PFSK-1 (cell line): ENCODE results near the gene SPG7.

ENCODE experiments used
- FOXP2 ChIP-seq: optimal IDR thresholded peaks from 2 replicates; pipeline ENCODE3; 2011; ENCODE audit warnings: borderline replicate concordance, control low read depth, inconsistent platforms; ENCODE audit not compliant: insufficient read depth; ENCODE audit errors: extremely low read length, extremely low read depth
- POLR2AphosphoS5 ChIP-seq: IDR thresholded peaks from 2 replicates; pipeline ENCODE4 v1.6.1; 2012; ENCODE audit warnings: low read depth, mild to moderate bottlenecking, control low read depth, low read length, moderate library complexity
- SIN3A ChIP-seq: IDR thresholded peaks from 2 replicates; pipeline ENCODE4 v1.6.1; 2012; ENCODE audit warnings: mild to moderate bottlenecking, low read length, moderate library complexity, borderline replicate concordance; ENCODE audit not compliant: insufficient read depth
- TAF1 ChIP-seq: IDR thresholded peaks from 2 replicates; pipeline ENCODE4 v1.6.1; 2012; ENCODE audit warnings: low read length, control low read depth, borderline replicate concordance; ENCODE audit not compliant: insufficient read depth
- TF ChIP-seq, protein P1 (sequence below), 2 experiments: IDR thresholded peaks; 2 replicates each; pipeline versions ENCODE4 v1.6.1 to v1.8.0; 2011 to 2012; ENCODE audit warnings: low read depth in 2 of 2, low read length in 2 of 2, control low read depth in 1 of 2, inconsistent platforms in 1 of 2, mild to moderate bottlenecking in 1 of 2, moderate library complexity in 1 of 2; ENCODE audit not compliant: insufficient read depth in 1 of 2

Gene SPG7

DNA sequence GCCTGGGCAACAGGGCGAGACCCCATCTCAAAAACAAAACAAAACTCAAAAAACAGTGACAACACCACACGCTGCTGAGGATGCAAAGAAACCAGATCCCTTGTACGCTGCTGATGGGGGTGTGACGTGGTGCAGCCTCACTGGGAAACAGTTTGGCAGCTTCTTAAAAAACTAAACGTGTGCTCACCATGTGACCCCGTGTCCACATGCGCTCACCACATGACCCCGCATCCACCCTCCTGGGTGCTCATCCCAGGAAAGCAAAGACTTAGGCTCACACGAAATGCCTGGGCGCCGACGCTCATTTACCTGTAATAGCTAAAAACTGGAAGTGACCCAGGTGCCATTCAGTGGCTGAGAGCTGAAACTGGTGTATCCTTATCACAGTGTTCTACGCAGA, 32.4 kb downstream of the SPG7 start:
- TF ChIP-seq, protein P1, sequence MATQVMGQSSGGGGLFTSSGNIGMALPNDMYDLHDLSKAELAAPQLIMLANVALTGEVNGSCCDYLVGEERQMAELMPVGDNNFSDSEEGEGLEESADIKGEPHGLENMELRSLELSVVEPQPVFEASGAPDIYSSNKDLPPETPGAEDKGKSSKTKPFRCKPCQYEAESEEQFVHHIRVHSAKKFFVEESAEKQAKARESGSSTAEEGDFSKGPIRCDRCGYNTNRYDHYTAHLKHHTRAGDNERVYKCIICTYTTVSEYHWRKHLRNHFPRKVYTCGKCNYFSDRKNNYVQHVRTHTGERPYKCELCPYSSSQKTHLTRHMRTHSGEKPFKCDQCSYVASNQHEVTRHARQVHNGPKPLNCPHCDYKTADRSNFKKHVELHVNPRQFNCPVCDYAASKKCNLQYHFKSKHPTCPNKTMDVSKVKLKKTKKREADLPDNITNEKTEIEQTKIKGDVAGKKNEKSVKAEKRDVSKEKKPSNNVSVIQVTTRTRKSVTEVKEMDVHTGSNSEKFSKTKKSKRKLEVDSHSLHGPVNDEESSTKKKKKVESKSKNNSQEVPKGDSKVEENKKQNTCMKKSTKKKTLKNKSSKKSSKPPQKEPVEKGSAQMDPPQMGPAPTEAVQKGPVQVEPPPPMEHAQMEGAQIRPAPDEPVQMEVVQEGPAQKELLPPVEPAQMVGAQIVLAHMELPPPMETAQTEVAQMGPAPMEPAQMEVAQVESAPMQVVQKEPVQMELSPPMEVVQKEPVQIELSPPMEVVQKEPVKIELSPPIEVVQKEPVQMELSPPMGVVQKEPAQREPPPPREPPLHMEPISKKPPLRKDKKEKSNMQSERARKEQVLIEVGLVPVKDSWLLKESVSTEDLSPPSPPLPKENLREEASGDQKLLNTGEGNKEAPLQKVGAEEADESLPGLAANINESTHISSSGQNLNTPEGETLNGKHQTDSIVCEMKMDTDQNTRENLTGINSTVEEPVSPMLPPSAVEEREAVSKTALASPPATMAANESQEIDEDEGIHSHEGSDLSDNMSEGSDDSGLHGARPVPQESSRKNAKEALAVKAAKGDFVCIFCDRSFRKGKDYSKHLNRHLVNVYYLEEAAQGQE (IDR thresholded peaks at IDR 0.05; ENCODE audit: insufficient read depth in 1 of 2, low read depth in 2 of 2, low read length in 2 of 2), result no peak
- no peak for TF ChIP-seq SIN3A
- TF ChIP-seq TAF1, result no peak
- no peak for TF ChIP-seq POLR2AphosphoS5
- no peak for TF ChIP-seq FOXP2

DNA sequence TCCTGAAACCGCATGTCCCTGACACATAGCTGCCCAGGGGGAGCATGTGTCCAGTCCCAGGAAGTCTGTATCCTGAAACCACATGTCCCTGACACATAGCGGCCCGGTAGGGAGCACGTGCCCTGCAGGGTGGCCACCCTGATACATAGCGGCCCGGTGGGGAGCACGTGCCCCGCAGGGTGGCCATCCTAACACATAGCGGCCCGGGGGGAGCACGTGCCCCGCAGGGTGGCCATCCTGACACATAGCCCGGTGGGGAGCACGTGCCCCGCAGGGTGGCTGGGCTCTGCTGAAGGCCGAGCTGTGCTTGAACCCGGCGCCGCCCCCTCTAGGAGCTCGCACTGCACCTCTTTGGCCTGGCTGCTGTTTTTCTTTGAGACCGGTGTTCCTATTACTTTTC, 33.6 kb downstream of the SPG7 start:
- TF ChIP-seq FOXP2, result no peak
- no peak for TF ChIP-seq TAF1
- TF ChIP-seq, protein P1 (IDR thresholded peaks at IDR 0.05; ENCODE audit: insufficient read depth in 1 of 2, low read depth in 2 of 2, low read length in 2 of 2), result no peak
- no peak for TF ChIP-seq POLR2AphosphoS5
- no peak for TF ChIP-seq SIN3A

DNA sequence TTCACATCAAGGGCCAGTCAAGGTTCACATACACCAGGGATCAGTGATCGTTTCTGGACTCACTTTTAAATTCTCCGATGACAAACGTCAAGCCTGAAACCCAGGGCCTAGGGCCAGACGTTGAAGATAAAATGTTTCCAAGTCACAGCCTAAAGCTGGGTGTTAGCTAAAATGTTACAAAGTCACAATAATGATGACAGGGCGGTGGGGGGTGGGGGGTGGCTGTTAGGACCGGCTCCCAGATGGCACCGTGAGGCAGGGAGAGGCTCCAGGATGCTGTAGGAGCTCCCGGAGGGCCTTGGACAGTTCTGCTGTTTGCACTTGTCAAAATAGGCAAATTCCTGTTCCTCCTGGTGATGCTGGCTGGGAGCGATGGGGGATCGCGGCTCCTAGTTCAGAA, 35.9 kb downstream of the SPG7 start:
- TF ChIP-seq SIN3A (no peak), TAF1 (no peak), POLR2AphosphoS5 (no peak), FOXP2 (no peak)
- TF ChIP-seq, protein P1 (IDR thresholded peaks at IDR 0.05; ENCODE audit: insufficient read depth in 1 of 2, low read depth in 2 of 2, low read length in 2 of 2), result no peak

DNA sequence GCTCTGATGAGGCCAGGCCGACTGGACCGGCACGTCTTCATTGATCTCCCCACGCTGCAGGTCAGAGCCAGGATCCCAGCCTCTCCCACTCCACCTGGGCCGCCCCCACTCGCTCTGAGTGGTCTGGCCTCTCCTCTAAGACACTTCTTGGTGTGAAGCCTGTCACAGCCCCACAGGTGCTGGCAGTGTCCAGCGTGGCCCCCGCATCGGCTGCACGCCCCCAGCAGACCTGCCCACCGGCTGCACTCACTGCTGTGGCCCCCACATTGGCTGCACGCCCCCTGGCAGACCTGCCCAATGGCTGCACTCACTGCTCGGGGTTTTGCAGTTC, 36.5 kb downstream of the SPG7 start:
- TF ChIP-seq POLR2AphosphoS5, result no peak
- no peak for TF ChIP-seq TAF1
- TF ChIP-seq FOXP2, result no peak
- TF ChIP-seq, protein P1 (IDR thresholded peaks at IDR 0.05; ENCODE audit: insufficient read depth in 1 of 2, low read depth in 2 of 2, low read length in 2 of 2), result no peak
- no peak for TF ChIP-seq SIN3A

DNA sequence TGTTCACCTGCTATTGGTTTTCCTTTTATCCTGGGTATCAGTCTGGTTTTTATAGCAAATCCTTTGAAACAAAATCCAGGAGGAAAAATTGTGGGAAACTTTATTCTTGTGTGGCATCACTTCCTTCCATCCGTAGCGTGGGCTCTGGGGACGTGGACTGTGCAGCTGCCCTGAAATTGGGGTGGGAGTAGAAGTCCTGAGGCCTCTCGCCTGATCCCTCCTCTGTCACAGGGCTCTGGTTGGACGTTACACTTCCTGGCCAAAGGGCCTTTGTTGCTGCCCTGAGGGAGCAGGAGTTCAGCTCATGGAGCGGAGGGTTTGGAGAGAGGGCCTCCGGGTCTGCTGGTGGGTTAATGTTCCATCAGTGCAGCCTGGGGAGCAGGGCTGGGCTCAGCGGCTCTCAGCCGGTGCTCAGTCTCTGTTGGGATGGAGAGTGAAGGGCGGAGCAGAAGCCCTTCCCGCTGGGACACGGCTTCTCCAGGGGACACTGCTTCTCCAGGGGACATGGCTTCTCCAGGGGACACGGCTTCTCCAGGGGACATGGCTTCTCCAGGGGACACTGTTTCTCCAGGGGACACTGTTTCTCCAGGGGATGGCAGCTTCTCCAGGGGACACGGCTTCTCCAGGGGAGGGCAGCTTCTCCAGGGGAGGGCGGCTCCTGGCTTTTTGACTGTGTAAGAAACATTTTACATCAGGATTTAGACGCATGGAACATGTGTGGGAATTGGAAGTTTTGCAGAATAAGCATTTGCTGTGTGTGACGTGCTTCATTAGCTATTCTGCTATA, 37.0 kb downstream of the SPG7 start:
- TF ChIP-seq FOXP2 (no peak), POLR2AphosphoS5 (no peak), TAF1 (no peak), SIN3A (no peak)
- TF ChIP-seq, protein P1 (IDR thresholded peaks at IDR 0.05; ENCODE audit: insufficient read depth in 1 of 2, low read depth in 2 of 2, low read length in 2 of 2), result no peak
